Nephron (organoid): ENCODE measurements around the gene PLK3.

Experiments
- H3K27ac Mint-ChIP-seq, 3 experiments: 2 replicates each; pipeline ENCODE4 v1.8.0; 2020; ENCODE audit warnings: mixed read lengths in 3 of 3, mild to moderate bottlenecking in 2 of 3, moderate library complexity in 1 of 3
- H3K27me3 Mint-ChIP-seq: 2 replicates; pipeline ENCODE4 v1.8.0; 2021; ENCODE audit warnings: low read depth, mild to moderate bottlenecking, moderate library complexity, mixed read lengths
- H3K36me3 Mint-ChIP-seq: 2 replicates; pipeline ENCODE4 v1.8.0; 2020; ENCODE audit warnings: low read depth, mixed read lengths
- H3K4me1 Mint-ChIP-seq: 2 replicates; pipeline ENCODE4 v1.8.0; 2020; ENCODE audit warnings: mixed read lengths
- H3K4me3 Mint-ChIP-seq, 3 experiments: 2 replicates each; pipeline ENCODE4 v1.8.0; 2020; ENCODE audit warnings: mild to moderate bottlenecking in 3 of 3, mixed read lengths in 3 of 3, moderate library complexity in 2 of 3
- H3K9me3 Mint-ChIP-seq: 2 replicates; pipeline ENCODE4 v1.8.0; 2020; ENCODE audit warnings: mixed read lengths
- TF ChIP-seq, protein P1 (sequence below), 3 experiments: fragments of 200-600 bp; sonication (generic); IDR thresholded peaks; one replicate each; pipeline ENCODE4 v1.5.0; 2021; ENCODE audit warnings: antibody characterized with exemption in 3 of 3; ENCODE audit not compliant: unreplicated experiment in 3 of 3

The PLK3 gene

DNA sequence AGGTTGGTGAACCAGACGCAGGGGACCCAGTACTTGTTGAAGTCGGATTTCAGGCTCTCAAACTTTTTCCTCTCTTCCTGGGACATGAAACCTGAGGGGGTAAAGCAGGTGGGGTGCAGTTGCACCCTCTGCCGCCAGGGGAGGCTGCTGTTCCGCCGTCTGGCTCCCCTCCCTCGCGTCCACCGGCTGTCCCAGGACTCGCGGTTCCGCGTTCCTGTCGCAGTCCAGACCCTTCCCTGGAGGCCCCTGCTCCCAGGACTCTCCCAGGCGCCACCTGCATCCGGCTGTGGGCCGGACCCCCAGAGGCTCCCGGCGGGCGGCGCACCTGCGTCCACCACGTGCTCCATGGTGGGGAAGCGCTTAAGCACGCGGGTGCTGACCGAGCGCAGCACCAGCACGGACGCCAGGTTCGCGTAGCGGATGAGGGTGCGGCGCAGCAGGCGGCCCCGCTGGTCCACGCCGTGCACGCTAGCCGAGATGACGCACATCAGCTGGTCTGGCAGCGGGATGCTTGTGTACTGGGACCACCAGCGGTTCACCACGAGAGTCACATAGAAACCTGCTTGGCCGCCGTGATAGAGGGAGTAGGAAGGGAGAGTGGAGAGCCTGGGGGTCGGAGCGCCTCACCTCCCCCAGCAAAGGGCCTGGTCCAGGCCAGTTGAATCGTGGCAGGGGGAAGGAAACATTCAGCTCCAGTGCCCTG is 13.9 kb upstream of the PLK3 start:
- Mint-ChIP-seq H3K36me3 (peaks cover 13% of the 10 kb centered on the region), H3K27me3 (peaks cover 3% of the 10 kb centered on the region), H3K27ac (peak overlapping the region in 1 of 3 experiments; percentile 60), H3K4me1 (peaks cover 15% of the 10 kb centered on the region), H3K4me3 (peak overlapping the region; percentile 57 to 68 (median 65)), H3K9me3 (no peaks in the 10 kb centered on the region)
- TF ChIP-seq, protein P1, sequence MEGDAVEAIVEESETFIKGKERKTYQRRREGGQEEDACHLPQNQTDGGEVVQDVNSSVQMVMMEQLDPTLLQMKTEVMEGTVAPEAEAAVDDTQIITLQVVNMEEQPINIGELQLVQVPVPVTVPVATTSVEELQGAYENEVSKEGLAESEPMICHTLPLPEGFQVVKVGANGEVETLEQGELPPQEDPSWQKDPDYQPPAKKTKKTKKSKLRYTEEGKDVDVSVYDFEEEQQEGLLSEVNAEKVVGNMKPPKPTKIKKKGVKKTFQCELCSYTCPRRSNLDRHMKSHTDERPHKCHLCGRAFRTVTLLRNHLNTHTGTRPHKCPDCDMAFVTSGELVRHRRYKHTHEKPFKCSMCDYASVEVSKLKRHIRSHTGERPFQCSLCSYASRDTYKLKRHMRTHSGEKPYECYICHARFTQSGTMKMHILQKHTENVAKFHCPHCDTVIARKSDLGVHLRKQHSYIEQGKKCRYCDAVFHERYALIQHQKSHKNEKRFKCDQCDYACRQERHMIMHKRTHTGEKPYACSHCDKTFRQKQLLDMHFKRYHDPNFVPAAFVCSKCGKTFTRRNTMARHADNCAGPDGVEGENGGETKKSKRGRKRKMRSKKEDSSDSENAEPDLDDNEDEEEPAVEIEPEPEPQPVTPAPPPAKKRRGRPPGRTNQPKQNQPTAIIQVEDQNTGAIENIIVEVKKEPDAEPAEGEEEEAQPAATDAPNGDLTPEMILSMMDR (IDR thresholded peaks at IDR 0.05; ENCODE audit: unreplicated experiment in 3 of 3): peak; percentile 98 to 99 (median 98)

DNA sequence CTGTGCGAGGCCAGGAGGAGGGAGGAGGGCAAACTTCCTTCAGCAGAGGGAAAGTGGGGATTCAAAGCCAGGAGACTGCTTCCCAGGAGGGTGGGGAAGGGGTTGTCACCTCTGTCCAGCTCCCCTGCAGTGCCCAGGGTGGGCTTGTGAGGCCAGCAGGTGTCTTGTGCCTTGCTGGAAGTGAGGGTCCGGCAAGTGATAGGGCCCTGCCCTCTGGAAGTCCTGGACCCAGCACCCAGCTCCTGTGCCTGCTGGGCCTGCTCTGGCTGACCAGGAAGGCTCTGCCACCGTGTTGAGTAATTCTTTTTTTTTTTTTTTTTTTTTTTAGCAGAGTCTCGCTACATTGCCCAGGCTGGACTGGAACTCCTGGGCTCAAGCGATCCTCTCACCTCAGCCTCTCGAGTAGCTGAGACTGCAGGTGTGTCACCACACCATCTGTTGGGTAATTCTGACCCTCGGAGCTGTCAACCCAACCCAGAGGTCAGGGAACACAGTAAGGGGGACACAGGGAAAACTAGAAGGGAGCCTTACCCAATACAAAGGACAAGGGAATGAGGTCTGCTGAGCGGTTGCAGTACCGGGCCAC is 13.2 kb upstream of the PLK3 start:
- Mint-ChIP-seq H3K27ac (peak overlapping the region in 1 of 3 experiments; percentile 60), H3K27me3 (peaks cover 3% of the 10 kb centered on the region), H3K4me3 (peak overlapping the region; percentile 50 to 65 (median 57)), H3K36me3 (peaks cover 8% of the 10 kb centered on the region), H3K4me1 (peaks cover 15% of the 10 kb centered on the region), H3K9me3 (no peaks in the 10 kb centered on the region)
- TF ChIP-seq, protein P1 (IDR thresholded peaks at IDR 0.05; ENCODE audit: unreplicated experiment in 3 of 3): no peak

DNA sequence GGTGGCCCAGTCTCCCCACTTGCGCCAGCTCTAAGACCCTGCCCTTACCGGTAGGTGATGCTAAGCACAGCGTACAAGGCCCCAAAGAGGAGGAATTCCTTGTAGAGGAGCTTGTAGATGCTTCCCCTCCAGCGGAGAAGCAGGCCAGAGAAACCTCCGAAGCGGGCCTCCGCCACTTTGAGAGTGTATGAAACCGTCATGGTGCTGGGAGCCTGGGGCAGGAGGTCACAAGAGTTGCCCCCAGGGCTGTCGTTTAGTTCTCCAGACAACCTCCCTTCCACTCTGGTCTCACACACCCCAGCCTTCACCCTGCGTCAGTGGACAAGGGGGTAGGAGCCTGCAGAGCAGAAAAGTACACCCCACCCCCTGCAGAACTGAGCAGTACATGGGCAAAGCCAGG is 12.7 kb upstream of the PLK3 start:
- H3K27ac Mint-ChIP-seq: no peak overlapping the region
- TF ChIP-seq, protein P1 (IDR thresholded peaks at IDR 0.05; ENCODE audit: unreplicated experiment in 3 of 3): no peak
- no peak overlapping the region for H3K4me3 Mint-ChIP-seq
- peaks cover 15% of the 10 kb centered on the region for H3K4me1 Mint-ChIP-seq
- H3K27me3 Mint-ChIP-seq: peaks cover 3% of the 10 kb centered on the region
- H3K9me3 Mint-ChIP-seq: no peaks in the 10 kb centered on the region
- H3K36me3 Mint-ChIP-seq: peaks cover 8% of the 10 kb centered on the region

DNA sequence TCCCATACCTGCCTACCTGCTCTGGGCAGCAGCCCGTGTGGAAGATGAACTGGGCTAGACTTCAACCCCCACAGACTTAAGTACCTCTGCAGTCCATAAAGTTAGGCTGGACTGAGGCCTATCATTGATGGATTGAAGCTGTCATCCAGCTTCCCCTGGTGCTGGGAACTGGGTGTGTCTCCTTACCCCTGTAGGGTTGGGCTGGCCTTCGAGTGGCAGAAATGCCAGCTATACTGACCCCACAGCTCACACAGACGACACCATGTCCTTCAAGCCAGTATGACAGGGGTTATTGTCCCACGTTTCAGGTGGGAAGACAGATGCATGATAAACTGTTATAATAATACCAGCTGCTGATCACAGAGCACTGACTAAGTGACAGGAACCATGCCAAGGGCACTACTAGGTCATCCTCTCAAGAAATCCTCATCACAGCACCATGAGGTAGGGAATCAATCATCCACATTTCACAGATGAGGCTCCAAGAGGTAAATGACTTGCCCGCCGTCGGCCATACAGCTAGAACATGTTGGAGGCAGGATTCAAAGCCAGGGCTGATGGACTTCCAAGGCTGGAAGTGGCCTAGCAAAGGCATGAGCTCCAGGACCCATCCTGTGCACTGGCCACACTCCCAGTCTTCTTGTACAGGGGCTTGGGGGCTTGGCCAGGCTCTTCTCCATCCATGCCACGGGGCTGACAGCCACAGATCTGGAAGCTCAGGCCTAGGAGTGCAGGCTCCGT is 11.9 kb upstream of the PLK3 start, which contains the start of gene BEST4:
BEST4 (minus strand) TSS at position 51 of the 741 bp plus-strand sequence. CDS start 465 bp downstream, outside the sequence.
- H3K27ac Mint-ChIP-seq: no peak within 1 kb of the TSS
- no peaks in the 10 kb centered on the region for H3K9me3 Mint-ChIP-seq
- no peak within 1 kb of the TSS for H3K4me3 Mint-ChIP-seq
- peaks cover 7% of the 10 kb centered on the region for H3K36me3 Mint-ChIP-seq
- H3K4me1 Mint-ChIP-seq: peaks cover 21% of the 10 kb centered on the region
- peaks cover 3% of the 10 kb centered on the region for H3K27me3 Mint-ChIP-seq
- TF ChIP-seq, protein P1 (IDR thresholded peaks at IDR 0.05; ENCODE audit: unreplicated experiment in 3 of 3): no peak

DNA sequence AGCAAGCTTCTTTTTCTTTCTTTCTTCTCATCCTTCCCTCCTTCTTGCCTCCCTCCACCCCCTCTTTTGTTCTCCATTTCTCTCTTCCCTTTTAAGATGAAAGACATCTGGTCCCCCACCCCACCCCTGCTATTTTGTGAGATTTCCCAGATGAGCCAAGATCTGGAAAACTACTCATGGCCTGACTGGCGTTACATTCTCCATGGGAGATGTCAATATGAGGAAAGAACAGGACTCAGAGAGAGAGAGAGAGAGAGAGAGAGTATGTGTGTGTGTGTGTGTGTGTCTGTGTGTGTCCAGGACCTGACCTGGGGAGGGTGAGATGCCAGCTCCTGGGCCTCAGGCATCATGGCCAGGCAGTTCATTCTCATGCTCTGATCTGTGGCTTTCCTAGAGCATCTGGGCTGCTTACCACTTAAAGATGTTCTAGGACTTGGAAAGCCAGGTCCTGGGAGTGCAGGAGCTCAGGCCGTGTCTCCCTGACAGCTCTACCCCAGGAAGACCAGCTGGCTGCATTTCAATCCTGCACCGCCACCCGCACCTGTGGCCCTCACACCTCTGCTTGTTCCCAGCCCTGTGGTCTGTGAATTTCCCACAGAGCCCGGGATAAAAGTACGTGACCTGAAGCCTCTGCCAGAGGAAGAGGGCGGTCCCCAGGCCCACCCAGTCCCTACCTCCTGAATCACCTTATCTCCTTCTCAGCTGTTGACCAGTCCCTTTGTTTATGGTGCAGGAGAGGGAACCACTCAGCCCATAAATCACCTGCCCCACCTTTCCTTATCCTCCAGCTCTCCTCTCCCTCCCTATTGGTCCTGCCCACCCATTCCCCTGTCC is 9.0 kb upstream of the PLK3 start:
- TF ChIP-seq, protein P1 (IDR thresholded peaks at IDR 0.05; ENCODE audit: unreplicated experiment in 3 of 3): no peak
- Mint-ChIP-seq H3K36me3 (no peaks in the 10 kb centered on the region), H3K4me3 (no peak overlapping the region), H3K4me1 (peaks cover 11% of the 10 kb centered on the region), H3K9me3 (no peaks in the 10 kb centered on the region), H3K27me3 (peaks cover 3% of the 10 kb centered on the region), H3K27ac (peak overlapping the region in 1 of 3 experiments; percentile 59)
